LNCaP clone FGC (cell line): Measurements from ENCODE around the gene MARCHF10.
"Not testable (repeated sequence)": the region's sequence is repeated elsewhere in the genome, so short reads cannot be mapped to it uniquely, and the experiment has no call there.

Experiments
- DNase-seq: peaks from one replicate; pipeline ENCODE4 v3.0.0-alpha.2; 2011; ENCODE audit warnings: low read depth
- H3K4me3 ChIP-seq: 2 replicates; pipeline ENCODE4 v1.5.1; 2011; ENCODE audit warnings: mild to moderate bottlenecking, low read depth, low read length, control low read depth
- TF ChIP-seq, protein P1 (sequence below): IDR thresholded peaks from 2 replicates; pipeline ENCODE4 v1.5.1; 2012; ENCODE audit warnings: mild to moderate bottlenecking; ENCODE audit not compliant: control insufficient read depth, insufficient read depth; ENCODE audit errors: extremely low read depth

The MARCHF10 gene

DNA sequence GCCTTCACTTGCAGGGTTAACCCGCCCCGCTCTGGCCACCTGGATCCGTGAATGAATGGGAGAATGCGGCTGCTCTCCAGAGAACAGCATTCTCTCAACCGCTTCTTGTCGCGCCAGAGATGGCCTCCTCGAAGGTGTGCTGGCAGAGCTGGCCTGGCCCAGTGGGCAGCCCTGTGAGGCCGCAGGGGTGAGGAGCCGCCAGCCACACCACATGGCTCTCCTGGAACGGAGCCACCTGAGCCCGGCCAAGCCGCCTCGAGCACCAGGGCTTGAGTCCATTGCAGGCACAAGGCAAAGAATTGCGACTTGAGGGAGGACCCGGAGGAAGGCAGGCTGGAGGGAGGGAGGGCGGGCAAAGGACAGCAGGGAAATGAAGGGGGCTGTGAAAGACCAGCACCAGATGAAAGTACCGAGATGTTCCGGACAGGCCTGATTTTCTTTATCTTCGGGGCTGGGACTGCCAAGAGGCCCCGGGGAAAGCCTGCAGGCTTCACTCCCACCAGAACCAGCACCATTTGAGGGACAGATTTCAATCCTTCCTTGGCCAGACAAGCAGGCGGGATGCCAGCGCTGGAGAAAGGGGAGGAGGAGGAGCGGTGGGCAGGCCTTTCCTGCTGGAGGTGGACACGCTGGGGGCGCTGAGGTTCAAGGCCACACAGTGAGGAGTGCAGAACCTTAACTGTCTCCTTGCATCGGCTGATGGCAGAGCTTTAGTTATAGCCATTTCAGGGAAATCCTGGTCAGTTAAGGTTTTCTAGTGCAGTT is 111.2 kb downstream of the MARCHF10 start:
- no peak for DNase-seq
- TF ChIP-seq, protein P1, sequence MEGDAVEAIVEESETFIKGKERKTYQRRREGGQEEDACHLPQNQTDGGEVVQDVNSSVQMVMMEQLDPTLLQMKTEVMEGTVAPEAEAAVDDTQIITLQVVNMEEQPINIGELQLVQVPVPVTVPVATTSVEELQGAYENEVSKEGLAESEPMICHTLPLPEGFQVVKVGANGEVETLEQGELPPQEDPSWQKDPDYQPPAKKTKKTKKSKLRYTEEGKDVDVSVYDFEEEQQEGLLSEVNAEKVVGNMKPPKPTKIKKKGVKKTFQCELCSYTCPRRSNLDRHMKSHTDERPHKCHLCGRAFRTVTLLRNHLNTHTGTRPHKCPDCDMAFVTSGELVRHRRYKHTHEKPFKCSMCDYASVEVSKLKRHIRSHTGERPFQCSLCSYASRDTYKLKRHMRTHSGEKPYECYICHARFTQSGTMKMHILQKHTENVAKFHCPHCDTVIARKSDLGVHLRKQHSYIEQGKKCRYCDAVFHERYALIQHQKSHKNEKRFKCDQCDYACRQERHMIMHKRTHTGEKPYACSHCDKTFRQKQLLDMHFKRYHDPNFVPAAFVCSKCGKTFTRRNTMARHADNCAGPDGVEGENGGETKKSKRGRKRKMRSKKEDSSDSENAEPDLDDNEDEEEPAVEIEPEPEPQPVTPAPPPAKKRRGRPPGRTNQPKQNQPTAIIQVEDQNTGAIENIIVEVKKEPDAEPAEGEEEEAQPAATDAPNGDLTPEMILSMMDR: no peak

DNA sequence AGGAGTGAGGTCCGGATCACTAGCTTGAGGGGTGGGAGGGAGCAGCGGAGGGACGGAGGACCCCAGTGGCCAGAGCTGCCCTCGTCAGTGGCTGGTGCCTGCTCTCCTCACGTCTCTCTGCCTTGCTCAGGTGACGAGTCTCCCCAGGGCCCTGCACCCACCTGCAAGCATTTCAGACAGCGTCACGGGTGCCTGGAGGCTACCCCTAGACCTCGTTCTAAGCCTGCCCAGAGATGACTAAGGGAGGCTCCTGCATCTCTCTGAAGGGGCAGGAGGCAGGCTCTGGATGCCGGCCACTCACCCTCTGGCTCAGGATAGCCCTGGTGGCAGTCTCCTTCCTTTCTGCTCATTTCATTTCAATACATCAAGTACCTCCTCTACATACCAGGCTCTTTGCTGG is 111.9 kb downstream of the MARCHF10 start:
- TF ChIP-seq, protein P1: no peak
- no peak for DNase-seq
- H3K4me3 ChIP-seq: no peak overlapping the region

More for the DNA sequence above, 111.2 kb downstream of the MARCHF10 start:
- no peak overlapping the region for H3K4me3 ChIP-seq

DNA sequence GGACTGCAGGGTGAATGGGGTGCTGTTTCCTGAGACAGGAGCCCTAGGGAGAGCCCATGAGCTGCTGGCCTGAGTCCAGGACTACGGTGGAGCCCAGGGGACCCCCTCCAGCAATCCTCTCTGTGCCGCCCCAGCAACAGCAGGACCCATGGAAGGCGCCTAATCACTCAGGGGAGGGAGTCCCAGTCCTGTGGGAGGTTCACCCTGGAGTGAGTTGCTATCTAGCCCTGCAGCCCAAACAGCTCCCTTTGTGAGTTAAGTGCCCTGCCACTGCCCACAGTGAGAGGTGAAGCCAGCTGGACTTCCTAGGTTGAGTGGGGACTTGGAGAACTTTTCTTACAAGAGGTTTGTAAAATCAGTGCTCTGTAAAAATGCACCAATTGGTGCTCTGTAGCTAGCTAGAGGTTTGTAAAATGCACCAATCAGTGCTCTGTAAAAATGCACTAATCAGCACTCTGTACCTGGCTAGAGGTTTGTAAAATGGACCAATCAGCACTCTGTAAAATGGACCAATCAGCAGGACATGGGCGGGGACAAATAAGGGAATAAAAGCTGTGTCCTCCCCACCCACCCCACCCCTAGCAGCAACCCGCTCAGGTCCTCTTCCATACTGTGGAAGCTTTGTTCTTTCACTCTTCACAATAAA is 112.9 kb downstream of the MARCHF10 start:
- DNase-seq, H3K4me3 ChIP-seq: not testable (repeated sequence)

GRCh38 chr17:62693616-62694409 is 114.3 kb downstream of the MARCHF10 start:
- TF ChIP-seq, protein P1: no peak
- H3K4me3 ChIP-seq: no peak overlapping the region
- DNase-seq: no peak

DNA sequence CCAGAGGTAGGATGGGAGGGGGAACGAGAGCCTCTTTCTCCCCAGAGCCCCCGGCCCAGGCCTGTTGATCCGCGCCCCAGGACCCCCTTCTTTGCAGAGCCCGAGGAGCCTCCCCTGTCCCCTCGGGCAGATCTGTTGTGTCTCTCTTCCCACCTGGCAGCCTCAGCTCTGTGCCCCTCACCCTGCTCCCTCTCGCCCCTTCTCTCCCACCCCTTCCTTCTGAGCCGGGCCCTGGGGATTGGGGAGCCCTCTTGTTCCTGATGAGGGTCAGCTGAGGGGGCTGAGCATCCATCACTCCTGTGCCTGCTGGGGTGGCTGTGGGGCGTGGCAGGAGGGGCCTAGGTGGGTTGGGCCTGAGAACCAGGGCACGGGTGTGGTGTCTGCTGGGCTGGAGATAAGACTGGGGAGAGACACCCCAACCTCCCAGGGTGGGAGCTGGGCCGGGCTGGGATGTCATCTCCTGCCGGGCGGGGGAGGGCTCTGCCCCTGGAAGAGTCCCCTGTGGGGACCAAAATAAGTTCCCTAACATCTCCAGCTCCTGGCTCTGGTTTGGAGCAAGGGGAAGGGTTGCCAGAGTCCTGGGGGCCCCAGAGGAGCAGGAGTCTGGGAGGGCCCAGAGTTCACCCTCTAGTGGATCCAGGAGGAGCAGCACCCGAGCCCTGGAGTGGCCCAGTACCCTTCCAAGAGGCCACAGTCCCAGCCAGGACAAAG is 115.2 kb downstream of the MARCHF10 start:
- no peak overlapping the region for H3K4me3 ChIP-seq
- TF ChIP-seq, protein P1: peak; percentile 37
- DNase-seq: no peak

DNA sequence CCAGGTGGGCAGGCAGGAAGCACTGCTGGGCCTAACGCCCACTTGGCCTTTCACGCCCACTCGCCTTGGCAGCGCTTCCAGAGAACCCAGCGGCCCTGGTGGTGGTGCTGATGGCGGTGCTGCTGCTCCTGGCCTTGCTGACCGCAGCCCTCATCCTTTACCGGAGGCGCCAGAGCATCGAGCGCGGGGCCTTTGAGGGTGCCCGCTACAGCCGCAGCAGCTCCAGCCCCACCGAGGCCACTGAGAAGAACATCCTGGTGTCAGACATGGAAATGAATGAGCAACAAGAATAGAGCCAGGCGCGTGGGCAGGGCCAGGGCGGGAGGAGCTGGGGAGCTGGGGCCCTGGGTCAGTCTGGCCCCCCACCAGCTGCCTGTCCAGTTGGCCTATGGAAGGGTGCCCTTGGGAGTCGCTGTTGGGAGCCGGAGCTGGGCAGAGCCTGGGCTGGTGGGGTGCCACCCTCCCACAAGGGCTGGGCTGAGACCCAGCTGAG is 115.9 kb downstream of the MARCHF10 start:
- DNase-seq: no peak
- TF ChIP-seq, protein P1: no peak
- no peak overlapping the region for H3K4me3 ChIP-seq

- DNase-seq, H3K4me3 ChIP-seq: not testable (repeated sequence)
Observed at GRCh38 chr17:62691589-62691915, 116.6 kb downstream of the MARCHF10 start.
